ENCODE measurements around the gene RBFOX1.

DNA sequence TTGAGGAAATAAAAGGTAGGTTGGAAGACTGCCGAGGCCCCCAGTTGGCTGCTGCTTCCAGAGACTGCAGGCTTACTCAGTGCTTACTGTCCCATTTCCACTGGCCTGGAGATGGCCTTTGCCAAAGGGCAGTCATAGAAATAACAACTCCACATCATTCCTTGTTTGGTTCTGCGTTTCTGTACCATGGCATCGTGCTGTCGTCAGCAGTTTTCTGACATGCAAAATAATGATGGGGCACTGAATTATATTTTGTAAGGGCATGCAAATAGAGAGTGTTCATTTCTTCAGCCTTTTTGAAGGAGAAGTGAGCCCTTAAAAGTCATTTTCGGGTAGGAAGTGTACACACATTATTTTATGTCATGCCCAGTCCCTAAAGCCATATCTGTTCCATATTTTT lies 88.9 kb downstream of the RBFOX1 start:
- no peak for TF ChIP-seq CTCF (conservative IDR thresholded peaks at IDR 0.05; ENCODE audit: low read depth, low read length)
- no peak for TF ChIP-seq EZH2phosphoT487 (IDR thresholded peaks at IDR 0.05; ENCODE audit: borderline replicate concordance, low read length)
- no peak for TF ChIP-seq EZH2 (IDR thresholded peaks at IDR 0.05; ENCODE audit: low read length, unreplicated experiment)

Data from PC-3 (cell line).